Brain pericyte (primary cell): ENCODE measurements around the gene DNAJC11.
"Not testable (repeated sequence)": the region's sequence is repeated elsewhere in the genome, so short reads cannot be mapped to it uniquely, and the experiment has no call there.

Experiments
- DNase-seq: peaks from one replicate; pipeline ENCODE4 v3.0.0-alpha.2; 2012; ENCODE audit warnings: low read depth, low spot score

Gene DNAJC11

GRCh38 chr1:6601049-6601922 lies 100.3 kb downstream of the DNAJC11 start:
- DNase-seq: no peak

- no peak for DNase-seq
Observed at GRCh38 chr1:6600410-6601048, 101.1 kb downstream of the DNAJC11 start.

DNA sequence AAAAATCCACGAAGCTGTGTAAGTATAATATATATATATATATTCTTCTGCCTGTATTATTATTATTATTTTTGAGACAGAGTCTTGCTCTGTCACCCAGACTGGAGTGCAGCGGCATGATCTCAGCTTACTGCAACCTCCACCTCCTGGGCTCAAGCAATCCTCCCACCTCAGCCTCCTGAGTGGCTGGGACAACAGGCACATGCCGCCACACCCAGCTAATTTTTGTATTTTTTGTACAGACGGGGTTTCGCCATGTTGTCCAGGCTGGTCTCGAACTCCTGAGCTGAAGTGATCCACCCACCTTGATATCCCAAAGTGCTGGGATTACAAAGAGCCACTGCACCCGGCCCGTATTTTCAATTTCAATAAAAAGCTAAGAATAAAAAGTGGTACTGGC lies 101.6 kb downstream of the DNAJC11 start:
- not testable (repeated sequence) for DNase-seq

- DNase-seq: no peak
Observed at GRCh38 chr1:6599141-6599975, 102.3 kb downstream of the DNAJC11 start.

GRCh38 chr1:6597777-6598131 lies 103.9 kb downstream of the DNAJC11 start:
- no peak for DNase-seq

DNA sequence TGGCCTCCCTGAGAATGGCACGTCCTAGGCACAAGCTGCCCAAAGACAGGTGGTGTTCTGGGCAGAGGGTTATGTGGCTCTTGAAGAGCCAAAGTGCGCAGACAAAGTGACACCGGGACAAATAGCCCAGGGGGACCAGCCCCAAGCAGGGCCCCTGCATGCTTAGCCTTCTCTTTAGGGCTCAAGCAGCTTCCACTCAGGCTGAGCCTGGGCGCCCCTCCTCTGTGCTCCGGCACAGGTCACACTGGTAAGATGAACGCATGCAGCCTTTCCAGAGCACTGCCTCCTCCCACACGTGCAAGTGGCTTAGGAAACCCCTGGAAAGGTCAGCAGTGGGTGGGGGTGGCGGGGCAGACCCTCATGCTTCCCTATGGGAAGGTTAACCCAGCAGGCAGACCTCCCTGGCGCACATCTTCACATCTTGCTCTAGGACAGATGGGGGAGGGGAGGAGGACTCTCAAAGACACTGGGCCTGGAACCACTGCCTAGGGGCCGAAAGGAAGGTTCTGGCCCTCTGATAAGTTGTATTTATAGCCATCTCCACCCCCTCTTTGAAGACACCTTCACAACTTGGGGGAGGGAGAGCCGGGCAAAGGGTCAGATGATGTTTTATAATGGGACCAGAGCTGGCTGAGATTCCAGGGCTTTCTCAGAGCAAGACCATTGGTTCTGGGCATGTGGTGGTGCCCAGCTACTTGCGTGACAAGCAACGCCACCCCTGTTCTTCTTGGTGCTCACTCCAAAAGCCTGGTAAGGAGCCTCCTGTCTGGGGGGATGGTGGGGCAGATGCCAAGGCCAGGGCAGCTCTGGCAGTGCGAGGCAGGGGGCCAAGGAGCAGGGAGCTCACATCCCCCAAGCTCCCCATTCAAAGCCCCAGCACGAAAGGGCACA lies 104.5 kb downstream of the DNAJC11 start:
- no peak for DNase-seq

DNA sequence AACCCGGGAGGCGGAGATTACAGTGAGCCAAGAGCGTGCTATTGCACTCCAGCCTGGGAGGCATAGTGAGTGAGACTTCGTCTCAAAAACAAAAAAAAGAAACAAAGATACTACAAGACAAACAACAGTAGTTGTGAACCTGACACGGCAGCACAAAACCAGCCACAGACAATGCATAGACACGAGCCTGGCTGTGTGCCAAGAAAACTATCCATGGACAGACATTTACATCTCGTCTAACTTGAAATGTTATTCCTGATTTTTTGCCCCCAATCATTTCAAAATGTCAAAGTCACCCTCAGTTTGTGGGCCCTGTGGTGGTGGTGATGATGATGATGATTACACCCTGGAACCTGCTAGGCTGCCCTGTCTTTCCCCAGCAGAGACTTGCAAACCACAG lies 105.3 kb downstream of the DNAJC11 start:
- DNase-seq: no peak

DNA sequence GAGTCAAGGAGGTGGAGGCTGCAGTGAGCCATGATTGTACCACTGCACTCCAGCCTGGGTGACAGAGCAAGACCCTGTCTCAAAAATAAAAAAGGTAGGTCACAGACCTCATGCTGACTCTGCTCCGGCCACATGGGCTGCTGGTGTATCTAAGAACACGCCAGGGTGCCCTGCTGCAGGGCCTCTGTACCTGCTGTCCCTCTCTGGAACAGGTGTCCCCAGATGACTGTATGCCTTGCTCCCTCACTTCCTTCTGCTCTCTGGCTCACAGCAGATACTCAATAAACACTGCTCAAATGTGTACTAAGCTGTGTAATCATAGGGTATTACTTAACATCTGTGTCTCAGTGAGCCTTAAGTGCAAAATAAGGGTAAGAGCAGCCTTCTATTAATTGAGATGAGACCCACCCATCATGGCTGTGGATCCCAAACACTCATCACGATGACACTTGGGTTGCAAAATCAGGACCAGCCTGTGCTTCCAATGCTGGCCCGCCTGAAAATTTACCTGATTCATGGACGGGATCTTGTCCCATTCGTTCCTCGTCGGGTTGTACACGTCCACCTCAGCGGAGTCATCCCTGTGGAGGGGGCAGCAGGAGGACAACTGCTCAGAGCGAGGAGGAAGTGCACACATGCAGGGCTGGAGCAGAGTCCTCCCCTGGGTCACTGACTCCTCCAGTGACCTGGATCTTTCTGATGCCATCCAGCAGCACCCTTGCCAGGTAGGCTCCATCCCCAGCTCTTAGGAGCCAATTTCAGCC lies 106.5 kb downstream of the DNAJC11 start:
- DNase-seq: no peak

DNA sequence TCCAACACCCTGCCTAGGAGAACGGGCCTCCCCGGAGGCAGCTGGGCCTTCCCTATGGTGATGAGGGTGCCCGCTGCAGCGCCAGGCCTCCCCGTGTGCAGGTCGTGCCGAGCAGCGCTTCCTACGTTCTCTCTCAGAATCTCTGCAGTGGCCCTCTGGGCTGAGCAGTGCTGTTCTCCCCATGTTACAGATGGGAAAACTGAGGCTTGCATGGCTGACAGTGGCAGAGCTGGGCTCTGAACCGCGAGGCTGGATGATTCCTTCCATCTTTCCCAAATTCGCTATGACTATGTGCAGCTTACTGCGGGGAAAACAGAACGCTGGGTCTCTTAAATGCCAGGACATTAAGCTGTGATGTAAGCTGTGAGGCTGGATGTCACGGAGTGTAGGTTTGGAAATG lies 107.8 kb downstream of the DNAJC11 start:
- no peak for DNase-seq

GRCh38 chr1:6592865-6593593 lies 108.6 kb downstream of the DNAJC11 start:
- DNase-seq: no peak

DNA sequence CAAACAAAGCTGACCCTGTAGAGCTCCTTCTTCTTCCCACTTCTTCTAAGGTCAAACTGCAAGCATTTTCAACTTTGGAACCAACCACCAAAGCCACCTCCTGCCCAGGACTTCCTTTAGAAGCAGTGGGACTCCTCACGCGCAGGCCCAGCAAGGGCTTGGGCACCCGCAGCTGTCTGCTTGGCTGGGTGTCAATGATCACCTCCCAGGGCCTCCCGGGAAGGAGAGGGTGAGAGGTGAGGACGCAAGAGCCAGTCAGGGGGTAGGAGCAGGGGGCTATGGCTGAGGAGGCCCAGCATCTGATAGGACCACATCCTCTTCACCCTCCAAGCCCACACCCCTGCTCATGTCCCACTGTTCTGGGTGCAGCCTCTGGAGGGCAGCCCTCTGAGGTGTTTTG lies 109.2 kb downstream of the DNAJC11 start:
- DNase-seq: no peak

- DNase-seq: no peak
Observed at GRCh38 chr1:6591644-6592043, 110.0 kb downstream of the DNAJC11 start.

DNA sequence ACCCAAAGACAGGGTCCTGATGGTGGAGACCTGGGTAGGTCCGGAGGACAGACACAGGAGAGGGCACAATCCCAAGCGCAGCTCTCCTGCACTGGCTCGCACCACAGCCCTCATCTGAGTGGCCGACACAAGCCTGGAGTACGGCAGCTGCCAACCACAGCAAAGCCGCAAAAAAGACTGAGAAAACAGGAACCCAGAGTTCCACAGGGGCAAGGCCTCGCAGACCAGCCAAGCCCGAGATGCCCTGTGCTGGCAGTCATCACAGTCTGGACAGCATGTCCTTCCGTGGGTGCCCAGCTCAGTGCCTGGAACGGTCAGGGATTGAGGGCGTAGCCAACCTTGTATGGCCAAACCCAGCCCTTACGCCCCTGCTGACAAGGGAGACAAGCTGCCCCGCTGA lies 110.4 kb downstream of the DNAJC11 start:
- no peak for DNase-seq

DNA sequence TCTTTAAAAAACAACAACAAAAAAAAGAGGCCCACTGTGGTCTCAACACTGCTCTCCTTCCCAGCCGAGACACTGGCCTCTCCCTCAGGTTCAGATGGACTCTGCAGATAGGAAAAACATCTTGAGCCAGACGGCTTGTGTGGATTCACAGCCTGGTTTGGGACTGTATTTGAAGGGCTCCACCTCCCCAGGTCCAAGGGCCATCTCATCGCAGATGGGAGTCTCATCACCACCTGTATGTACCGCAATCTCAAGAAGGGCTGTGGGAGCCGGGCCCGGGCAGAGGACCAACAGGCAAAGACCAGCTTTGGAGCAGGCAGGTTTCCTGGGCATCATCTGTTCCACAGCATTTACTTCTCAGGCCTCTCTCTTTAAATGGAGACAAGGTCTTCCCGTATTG lies 111.6 kb downstream of the DNAJC11 start:
- no peak for DNase-seq

DNA sequence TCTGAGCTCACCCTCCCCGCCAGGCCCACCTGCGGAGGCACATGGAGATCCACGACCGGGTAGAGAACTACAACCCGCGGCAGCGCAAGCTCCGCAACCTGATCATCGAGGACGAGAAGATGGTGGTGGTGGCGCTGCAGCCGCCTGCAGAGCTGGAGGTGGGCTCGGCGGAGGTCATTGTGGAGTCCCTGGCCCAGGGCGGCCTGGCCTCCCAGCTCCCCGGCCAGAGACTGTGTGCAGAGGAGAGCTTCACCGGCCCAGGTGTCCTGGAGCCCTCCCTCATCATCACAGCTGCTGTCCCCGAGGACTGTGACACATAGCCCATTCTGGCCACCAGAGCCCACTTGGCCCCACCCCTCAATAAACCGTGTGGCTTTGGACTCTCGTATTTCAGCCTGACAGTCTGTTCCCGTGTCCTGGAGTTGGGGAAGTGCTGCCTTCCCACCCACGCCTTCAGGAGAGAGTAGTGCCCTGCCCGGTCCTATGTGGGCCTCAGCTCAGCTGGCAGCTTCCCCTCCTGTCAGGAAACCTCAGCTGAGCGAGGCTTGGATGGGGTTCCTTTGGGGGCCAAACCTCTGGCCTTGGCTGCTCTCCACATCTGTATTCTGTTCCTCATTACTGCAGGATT lies 112.6 kb downstream of the DNAJC11 start:
- DNase-seq: no peak

GRCh38 chr1:6588128-6588892 lies 113.3 kb downstream of the DNAJC11 start:
- DNase-seq: no peak

DNA sequence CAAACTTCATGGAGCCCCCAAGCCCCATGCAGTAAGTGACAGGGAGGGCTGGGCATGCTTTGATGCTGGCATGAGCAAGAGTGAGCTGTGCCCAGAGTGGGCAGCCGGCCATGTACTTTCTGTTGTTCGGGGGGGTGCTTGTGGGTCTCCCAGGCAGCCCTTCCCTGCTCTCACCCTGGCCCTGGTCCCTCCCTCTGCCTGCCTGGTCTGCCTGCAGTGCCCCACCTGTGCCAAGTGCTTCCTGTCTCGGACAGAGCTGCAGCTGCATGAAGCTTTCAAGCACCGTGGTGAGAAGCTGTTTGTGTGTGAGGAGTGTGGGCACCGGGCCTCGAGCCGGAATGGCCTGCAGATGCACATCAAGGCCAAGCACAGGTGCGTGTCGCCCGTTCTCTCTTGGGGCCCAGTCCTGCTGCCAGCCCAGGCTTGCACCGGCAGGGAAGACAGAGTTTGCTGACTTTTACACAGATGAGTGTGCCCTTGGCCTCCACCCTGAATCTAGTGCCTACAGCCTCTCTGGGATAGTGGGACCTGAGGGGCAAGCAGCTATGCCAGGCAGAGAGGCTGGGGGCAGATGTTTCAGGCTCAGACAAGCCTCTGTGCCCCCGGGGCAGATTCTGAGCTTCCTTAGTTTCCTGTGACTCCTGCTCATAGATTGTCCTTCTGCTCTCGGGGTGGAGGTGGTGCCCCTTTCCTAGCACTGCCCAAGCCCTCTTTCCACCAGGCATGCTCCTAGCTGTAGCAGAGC lies 114.2 kb downstream of the DNAJC11 start:
- no peak for DNase-seq

DNA sequence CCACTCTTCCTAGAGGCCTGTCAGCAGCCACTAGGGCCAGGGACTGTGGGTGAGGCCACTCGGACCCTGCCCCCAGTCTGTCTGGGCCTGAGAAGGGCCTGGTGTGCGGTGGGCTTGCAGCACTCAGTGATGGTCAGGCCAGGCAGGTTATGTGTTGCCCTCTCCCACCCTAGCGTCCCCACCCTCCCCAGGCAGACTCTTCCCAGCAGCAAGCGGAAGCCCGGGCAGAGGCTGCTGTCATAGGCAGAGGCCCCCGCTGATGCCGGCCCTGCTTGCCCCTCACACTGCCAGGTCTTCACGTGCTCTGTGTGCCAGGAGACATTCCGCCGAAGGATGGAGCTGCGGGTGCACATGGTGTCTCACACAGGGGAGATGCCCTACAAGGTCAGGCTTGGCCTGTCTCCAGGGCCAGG lies 115.2 kb downstream of the DNAJC11 start:
- no peak for DNase-seq
